Tracheal epithelial cell (primary cell): ENCODE measurements around the gene ZNF829. TPM values are rescaled to one million over a fixed set of nuclear protein-coding genes. Genes with fewer than 3 reads are reported as not detected.

ENCODE experiments used
- total RNA-seq: library from RNA; depleted of rRNA; stranded (reverse); fragments of >200 nt; gene quantifications from 2 replicates; pipeline ENCODE4 v1.2.1, GENCODE V29; 2014

ZNF829 gene
- total RNA-seq = 1.5 and 2.2 TPM in 2 replicates

GRCh38 chr19:36915992-36916830 is at the start of gene ZNF829, which contains the start of gene ZNF568:
Gene ZNF829 (minus strand): TSS chr19:36916291. CDS start chr19:36915167, 1,124 bp downstream.
Gene ZNF568 (plus strand): TSS chr19:36916332. CDS start chr19:36922771, 6,439 bp downstream.

DNA sequence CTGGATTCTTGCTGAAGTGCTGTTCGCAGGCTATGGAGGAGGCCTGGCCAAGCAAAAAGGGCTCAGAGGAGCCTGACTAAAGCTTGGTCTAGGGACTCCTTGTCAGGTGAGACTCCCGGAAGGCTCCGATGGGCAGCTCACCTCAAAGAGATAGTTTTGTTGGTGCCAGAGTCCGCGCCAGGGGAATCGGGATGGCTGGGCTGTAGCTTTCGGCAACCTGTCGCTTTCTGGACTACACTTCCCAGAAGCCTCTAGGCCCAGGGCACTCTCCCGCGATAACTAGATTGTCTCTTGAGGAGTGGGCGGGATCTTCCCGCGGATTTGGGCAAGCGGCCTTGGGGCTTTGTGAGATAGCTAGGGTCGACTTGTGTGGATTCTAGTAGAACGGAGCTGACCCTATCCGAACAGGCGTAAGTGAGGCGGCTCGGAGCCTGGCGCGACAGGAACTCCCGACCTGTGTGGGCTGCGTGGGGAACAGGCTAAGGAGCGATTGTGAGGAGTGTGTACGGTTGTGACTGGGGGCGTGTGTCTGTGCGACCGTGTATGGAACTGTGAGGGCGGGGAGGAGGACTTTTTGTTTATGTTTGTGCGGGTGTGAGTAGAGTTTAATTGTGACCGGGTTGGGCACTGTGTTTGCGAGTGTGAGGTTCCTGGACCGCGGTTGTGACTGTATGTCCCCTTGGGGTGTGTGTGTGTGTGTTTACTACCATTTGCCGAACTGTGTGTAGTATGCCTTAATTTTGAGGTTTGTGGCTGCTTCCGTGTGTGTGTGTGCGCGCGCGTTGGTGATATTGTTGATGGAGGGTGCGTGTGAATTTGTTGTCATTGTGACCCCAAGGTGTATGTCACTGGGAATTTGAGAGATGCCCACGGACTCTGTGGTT is 65.3 kb downstream of the ZNF829 start, which contains the start of gene ZNF345:
ZNF345 (plus strand) TSS at position 318 of the 884 bp plus-strand sequence. CDS start 25,955 bp downstream, outside the sequence.

Other genes with a start within 250 kb of the ZNF829 start
- gene ZNF461, start 249.5 kb downstream of the ZNF829 start, total RNA-seq = 3.9 and 6.0 TPM in 2 replicates
- 6.0 and 6.8 TPM in 2 replicates for gene ZNF567, start 228.7 kb downstream of the ZNF829 start, total RNA-seq
- gene ZNF850, start 143.5 kb downstream of the ZNF829 start, total RNA-seq = 0.43 and 0.72 TPM in 2 replicates
- 5.1 TPM in 2 replicates for gene ZNF790, start 77.9 kb downstream of the ZNF829 start, total RNA-seq
- 1.4 and 3.0 TPM in 2 replicates for gene ZNF345, start 65.4 kb downstream of the ZNF829 start, total RNA-seq
- 5.1 and 5.5 TPM in 2 replicates for gene ZNF568, start within 50 bp of the ZNF829 start, total RNA-seq
- 4.3 and 7.5 TPM in 2 replicates for gene ZNF420, start 162.1 kb upstream of the ZNF829 start, total RNA-seq